Measurements from ENCODE around the gene DNAH5. TPM values are rescaled to one million over a fixed set of nuclear protein-coding genes. Genes with fewer than 3 reads are reported as not detected.

The DNAH5 gene
- polyA plus RNA-seq, 3 donors: not detected

DNA sequence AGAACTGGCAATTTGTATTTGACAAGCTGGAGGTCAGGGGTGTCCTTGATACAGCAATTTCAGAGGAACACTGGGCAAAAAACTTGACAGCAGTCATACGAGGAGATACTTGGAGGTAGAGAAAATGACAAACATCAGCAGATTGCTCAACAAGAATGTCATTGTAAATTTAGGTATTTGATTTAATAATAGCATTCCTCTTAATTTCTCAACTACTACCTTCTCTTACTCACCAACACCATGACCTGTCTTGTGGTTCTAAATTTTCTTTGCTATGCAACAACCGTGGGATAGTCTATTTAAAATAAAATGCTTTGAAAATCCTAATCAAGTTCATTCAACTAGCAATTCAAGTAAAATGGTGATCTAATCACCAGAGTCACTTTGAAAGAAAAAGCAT lies 128.4 kb downstream of the DNAH5 start:
- no peak for DNase-seq

DNA sequence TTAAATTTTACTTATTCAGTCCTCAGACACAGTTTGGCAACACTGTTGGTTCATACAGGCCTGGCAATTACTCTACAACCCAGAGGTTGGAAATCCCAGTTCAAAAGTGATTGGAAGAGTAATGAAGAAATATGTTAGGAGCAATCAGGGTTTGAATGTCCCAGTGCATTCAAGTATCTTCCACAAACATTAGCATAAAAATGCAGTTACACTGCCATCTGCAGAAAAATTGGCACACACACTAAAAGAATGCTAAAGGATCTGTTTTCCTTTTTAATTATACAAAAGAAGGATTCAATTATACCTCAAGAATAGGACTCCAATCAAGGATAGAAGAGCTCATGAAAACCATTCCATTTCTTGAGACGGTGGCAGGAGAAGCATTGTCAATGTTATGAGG lies 130.2 kb downstream of the DNAH5 start:
- H3K79me2 ChIP-seq (ENCODE audit: insufficient read depth, low read length): no peaks in the 10 kb centered on the region
- H3K27ac ChIP-seq (ENCODE audit: low read depth in 1 of 2, low read length in 2 of 2): no peak overlapping the region
- Mint-ChIP-seq H3K9me3 (peaks cover 0 to 7% (median 4%) of the 10 kb centered on the region in 7 donors), H3K4me3 (no peak overlapping the region), H3K4me1 (no peaks in the 10 kb centered on the region), H3K27me3 (ENCODE audit: low read depth in 3 of 3) (no peaks in the 10 kb centered on the region), H3K27ac (no peak overlapping the region), H3K36me3 (no peaks in the 10 kb centered on the region)
- H3K9ac ChIP-seq (ENCODE audit: insufficient read depth, low read length, poor library complexity, severe bottlenecking): no peak overlapping the region
- intact Hi-C loops (cut with micrococcal nuclease): no loop called here
- TF ChIP-seq, protein P1, sequence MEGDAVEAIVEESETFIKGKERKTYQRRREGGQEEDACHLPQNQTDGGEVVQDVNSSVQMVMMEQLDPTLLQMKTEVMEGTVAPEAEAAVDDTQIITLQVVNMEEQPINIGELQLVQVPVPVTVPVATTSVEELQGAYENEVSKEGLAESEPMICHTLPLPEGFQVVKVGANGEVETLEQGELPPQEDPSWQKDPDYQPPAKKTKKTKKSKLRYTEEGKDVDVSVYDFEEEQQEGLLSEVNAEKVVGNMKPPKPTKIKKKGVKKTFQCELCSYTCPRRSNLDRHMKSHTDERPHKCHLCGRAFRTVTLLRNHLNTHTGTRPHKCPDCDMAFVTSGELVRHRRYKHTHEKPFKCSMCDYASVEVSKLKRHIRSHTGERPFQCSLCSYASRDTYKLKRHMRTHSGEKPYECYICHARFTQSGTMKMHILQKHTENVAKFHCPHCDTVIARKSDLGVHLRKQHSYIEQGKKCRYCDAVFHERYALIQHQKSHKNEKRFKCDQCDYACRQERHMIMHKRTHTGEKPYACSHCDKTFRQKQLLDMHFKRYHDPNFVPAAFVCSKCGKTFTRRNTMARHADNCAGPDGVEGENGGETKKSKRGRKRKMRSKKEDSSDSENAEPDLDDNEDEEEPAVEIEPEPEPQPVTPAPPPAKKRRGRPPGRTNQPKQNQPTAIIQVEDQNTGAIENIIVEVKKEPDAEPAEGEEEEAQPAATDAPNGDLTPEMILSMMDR (IDR thresholded peaks at IDR 0.05): no peak
- no peak for DNase-seq
- H2AFZ ChIP-seq (ENCODE audit: insufficient read depth, low read depth, low read length, poor library complexity, severe bottlenecking): no peak overlapping the region
- H3K4me3 ChIP-seq (replicated peaks in 1 of 3; ENCODE audit: low read depth in 2 of 3, low read length in 3 of 3): no peak overlapping the region
- no peaks in the 10 kb centered on the region for H4K20me1 ChIP-seq (ENCODE audit: insufficient read depth, low read length)
- WGBS (ENCODE audit: insufficient coverage): no CpG with 5 or more reads among the region's 1 CpG
- no peak overlapping the region for H3K4me2 ChIP-seq (replicated peaks; ENCODE audit: extremely low read depth, low read length, poor library complexity, severe bottlenecking)
- no peaks in the 10 kb centered on the region for H3K9me3 ChIP-seq (replicated peaks in 1 of 2; ENCODE audit: control insufficient read depth in 1 of 2, insufficient read depth in 1 of 2, low read length in 2 of 2)
- H3K36me3 ChIP-seq (replicated peaks in 1 of 2; ENCODE audit: control insufficient read depth in 1 of 2, insufficient read depth in 2 of 2, low read length in 2 of 2): no peaks in the 10 kb centered on the region
- H3K27me3 ChIP-seq (ENCODE audit: control insufficient read depth in 2 of 2, insufficient read depth in 2 of 2, low read length in 2 of 2): no peaks in the 10 kb centered on the region
- H3K4me1 ChIP-seq (ENCODE audit: control insufficient read depth in 1 of 2, insufficient read depth in 2 of 2, low read length in 2 of 2): no peaks in the 10 kb centered on the region

More for the DNA sequence above, 128.4 kb downstream of the DNAH5 start:
- H2AFZ ChIP-seq (ENCODE audit: insufficient read depth, low read depth, low read length, poor library complexity, severe bottlenecking): no peak overlapping the region
- no peaks in the 10 kb centered on the region for H3K36me3 Mint-ChIP-seq
- no peak overlapping the region for H3K4me3 ChIP-seq (replicated peaks in 1 of 3; ENCODE audit: low read depth in 2 of 3, low read length in 3 of 3)
- no peaks in the 10 kb centered on the region for H3K4me1 ChIP-seq (ENCODE audit: control insufficient read depth in 1 of 2, insufficient read depth in 2 of 2, low read length in 2 of 2)
- H4K20me1 ChIP-seq (ENCODE audit: insufficient read depth, low read length): no peaks in the 10 kb centered on the region
- no peaks in the 10 kb centered on the region for H3K4me1 Mint-ChIP-seq
- H3K9ac ChIP-seq (ENCODE audit: insufficient read depth, low read length, poor library complexity, severe bottlenecking): no peak overlapping the region
- H3K4me3 Mint-ChIP-seq: no peak overlapping the region
- H3K79me2 ChIP-seq (ENCODE audit: insufficient read depth, low read length): no peaks in the 10 kb centered on the region
- no CpG with 5 or more reads among the region's 2 CpGs for WGBS (ENCODE audit: insufficient coverage)
- no peaks in the 10 kb centered on the region for H3K36me3 ChIP-seq (replicated peaks in 1 of 2; ENCODE audit: control insufficient read depth in 1 of 2, insufficient read depth in 2 of 2, low read length in 2 of 2)
- no peak overlapping the region for H3K27ac ChIP-seq (ENCODE audit: low read depth in 1 of 2, low read length in 2 of 2)
- H3K4me2 ChIP-seq (replicated peaks; ENCODE audit: extremely low read depth, low read length, poor library complexity, severe bottlenecking): no peak overlapping the region
- no peak overlapping the region for H3K27ac Mint-ChIP-seq
- H3K9me3 ChIP-seq (replicated peaks in 1 of 2; ENCODE audit: control insufficient read depth in 1 of 2, insufficient read depth in 1 of 2, low read length in 2 of 2): no peaks in the 10 kb centered on the region
- no peaks in the 10 kb centered on the region for H3K27me3 Mint-ChIP-seq (ENCODE audit: low read depth in 3 of 3)
- TF ChIP-seq, protein P1 (IDR thresholded peaks at IDR 0.05): no peak
- peaks cover 0 to 8% (median 0%) of the 10 kb centered on the region in 7 donors for H3K9me3 Mint-ChIP-seq
- intact Hi-C loops (cut with micrococcal nuclease): no loop called here
- H3K27me3 ChIP-seq (ENCODE audit: control insufficient read depth in 2 of 2, insufficient read depth in 2 of 2, low read length in 2 of 2): no peaks in the 10 kb centered on the region
